CD4-positive, alpha-beta T cell treated with Interleukin-21 for 1 hour (primary cell): ENCODE measurements around the gene MTIF2.
"Not testable (repeated sequence)": the region's sequence is repeated elsewhere in the genome, so short reads cannot be mapped to it uniquely, and the experiment has no call there.

ENCODE experiments used
- DNase-seq: peaks from one replicate; pipeline ENCODE4 v3.0.0-alpha.2; 2020

MTIF2 gene, protein sequence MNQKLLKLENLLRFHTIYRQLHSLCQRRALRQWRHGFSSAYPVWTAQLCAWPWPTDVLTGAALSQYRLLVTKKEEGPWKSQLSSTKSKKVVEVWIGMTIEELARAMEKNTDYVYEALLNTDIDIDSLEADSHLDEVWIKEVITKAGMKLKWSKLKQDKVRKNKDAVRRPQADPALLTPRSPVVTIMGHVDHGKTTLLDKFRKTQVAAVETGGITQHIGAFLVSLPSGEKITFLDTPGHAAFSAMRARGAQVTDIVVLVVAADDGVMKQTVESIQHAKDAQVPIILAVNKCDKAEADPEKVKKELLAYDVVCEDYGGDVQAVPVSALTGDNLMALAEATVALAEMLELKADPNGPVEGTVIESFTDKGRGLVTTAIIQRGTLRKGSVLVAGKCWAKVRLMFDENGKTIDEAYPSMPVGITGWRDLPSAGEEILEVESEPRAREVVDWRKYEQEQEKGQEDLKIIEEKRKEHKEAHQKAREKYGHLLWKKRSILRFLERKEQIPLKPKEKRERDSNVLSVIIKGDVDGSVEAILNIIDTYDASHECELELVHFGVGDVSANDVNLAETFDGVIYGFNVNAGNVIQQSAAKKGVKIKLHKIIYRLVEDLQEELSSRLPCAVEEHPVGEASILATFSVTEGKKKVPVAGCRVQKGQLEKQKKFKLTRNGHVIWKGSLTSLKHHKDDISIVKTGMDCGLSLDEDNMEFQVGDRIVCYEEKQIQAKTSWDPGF

DNA sequence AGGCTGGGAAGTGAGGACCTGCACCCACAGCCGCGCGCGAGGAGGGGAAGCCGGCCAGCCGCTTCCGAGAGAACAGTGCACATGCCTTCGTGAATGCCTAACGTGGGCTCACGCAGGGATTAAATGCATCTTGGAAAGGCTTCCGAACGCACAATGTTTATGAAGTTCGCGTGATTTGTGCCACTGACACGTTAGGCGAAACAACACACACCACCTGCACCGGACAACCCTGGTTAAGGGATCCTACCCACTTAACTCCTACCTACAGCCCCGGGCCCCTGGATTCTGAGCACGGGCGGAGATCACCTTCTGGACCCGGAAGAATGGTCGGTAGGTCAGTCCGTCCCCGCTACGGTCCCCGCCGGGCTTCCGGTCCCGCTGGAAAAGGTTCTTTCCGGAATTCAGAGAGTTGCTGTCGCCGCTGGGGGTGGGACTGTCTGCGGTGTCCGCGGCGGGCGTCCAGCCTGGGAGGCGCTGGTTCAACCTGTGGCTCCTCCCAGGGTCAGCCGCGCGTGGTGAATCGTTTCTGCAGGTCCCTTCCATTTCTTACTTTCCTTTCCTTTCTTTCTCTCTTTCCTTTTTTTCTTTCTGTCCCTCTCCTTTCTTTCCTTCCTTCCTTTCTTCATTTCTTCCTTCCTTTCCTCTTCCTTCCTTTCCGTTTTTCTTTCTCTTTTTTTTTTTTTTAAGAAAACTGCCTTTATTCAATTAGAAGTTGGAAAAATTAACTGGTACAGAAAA lies at the start of gene MTIF2:
MTIF2 (minus strand) TSS at position 325 of the 738 bp plus-strand sequence. CDS start 5,373 bp downstream, outside the sequence.
- peak; percentile 92 for DNase-seq

DNA sequence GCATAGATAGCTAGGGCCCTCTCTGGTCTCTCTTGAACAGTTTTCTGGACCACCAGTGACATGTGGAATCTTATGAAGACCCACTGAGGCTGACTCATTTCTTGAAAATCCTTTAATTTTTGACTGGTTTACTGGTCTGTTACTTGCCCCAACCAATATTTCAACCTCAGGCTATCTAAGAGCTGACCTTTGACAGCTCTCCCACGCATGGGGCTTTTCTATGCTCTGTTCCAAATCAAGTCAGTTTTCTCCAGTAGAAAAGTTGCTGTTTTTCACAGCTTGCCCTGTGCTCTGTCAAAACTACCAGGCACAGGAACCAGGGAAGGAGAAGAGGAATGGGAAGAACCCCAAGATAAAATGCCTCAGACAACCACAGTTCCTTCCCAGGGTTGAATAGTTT lies 46.0 kb upstream of the MTIF2 start:
- DNase-seq = no peak

DNA sequence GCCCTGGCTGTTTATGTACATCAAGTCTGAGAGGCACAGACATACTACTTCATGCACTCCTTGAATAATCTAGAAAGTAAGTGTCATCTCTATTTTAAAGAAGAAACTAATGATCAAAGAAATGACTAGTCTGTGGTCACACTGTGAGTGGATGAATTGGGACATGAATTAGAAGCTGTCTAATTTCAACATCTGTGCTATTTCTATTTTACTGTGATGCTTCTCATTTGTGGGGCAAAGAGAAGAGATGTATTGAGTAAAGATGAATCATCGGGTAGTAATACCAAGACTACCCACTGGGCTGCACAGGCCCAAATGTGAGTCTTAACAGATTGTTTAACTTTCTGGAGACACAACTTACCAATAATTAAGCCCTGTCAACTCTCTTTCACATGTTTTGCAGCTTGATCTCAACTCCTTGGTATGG lies 42.4 kb upstream of the MTIF2 start:
- DNase-seq = no peak

DNA sequence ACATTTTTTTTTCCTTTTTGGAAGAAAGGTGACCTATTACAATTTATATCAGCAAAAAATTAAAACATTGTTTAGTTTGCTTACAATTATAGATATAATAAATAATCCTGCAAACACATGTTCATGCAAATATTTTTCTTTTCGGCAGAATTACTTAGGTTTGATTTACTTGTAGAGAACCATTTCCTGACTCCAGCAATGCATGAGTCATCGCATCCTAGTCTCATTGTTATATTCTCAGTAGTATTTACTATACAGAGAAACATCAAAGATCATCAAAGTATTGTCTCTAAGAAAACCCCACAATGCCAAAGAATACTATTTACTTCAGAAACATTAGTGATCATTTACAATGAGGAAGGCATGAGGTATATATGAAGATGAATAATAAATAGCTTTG lies 40.4 kb upstream of the MTIF2 start:
- no peak for DNase-seq

DNA sequence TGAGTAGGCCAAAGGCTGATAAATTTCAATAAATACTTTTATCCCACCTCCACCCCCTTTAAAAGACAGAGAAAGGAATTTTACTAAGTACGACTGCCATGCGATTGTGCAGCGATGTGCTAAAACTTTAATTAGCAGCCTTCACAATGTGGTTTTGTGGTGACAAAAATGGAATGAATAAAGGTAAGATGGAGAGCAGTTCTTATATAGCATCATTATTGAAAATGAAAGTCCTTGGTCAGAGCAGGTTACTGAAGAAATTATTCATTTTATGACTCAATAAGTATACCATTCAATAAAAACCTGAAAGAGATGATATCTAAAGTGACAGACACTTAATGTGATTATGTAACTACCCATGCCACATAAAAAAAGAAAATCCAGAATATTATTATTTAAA lies 33.2 kb upstream of the MTIF2 start:
- DNase-seq = peak; percentile 7

DNA sequence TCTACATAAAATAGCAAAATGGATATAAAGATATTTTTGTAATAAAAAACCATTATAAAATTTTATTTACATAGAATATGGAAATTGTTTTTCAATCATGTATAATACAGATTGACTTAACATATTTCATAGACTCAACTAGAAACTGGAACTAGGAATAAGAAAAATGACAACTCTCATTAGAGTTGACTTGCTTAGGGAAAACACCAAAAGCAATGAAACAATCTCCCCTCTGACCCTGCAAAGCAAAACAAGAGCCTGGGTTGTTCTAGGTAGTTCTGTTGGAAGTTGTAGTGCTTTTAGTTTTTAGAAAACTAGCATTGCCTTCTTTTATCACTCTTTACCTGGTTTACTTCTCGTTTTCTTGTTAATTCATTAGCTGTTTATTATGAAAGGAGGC lies 32.2 kb upstream of the MTIF2 start:
- DNase-seq = no peak

DNA sequence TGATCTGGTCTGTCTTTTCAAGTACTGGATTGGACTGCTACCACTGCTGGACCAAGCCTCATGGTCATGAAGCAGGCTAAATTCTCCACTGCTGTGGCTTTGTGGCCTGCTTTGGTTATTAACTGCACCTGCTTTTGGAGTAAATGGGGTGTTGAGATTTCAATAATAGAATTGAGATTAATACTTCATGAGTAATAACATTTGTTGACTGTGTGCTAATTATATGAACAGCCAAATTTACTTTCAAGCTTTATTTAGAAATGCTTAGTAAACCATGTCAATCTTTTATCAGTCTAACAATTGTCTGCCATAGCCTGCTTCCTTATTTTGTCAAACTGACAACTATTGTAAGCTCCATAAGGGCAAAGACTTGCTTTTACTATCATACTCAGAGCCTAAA lies 27.4 kb upstream of the MTIF2 start:
- no peak for DNase-seq

DNA sequence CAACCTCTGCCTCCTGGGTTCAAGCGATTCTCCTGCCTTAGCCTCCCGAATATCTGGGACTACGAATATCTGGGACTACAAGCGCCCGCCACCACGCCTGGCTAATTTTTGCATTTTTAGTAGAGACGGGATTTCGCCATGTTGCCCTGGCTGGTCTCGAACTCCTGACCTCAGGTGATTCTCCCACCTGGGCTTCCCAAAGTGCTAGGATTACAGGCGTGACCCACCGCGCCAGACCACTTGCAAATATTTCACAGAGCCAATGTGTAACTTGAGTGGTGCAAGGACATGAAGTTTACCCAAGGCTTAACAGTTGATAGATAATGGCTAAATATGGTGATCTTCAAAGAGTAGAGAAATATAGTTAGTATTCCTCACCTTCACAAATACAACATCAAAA lies 14.1 kb upstream of the MTIF2 start:
- no peak for DNase-seq

DNA sequence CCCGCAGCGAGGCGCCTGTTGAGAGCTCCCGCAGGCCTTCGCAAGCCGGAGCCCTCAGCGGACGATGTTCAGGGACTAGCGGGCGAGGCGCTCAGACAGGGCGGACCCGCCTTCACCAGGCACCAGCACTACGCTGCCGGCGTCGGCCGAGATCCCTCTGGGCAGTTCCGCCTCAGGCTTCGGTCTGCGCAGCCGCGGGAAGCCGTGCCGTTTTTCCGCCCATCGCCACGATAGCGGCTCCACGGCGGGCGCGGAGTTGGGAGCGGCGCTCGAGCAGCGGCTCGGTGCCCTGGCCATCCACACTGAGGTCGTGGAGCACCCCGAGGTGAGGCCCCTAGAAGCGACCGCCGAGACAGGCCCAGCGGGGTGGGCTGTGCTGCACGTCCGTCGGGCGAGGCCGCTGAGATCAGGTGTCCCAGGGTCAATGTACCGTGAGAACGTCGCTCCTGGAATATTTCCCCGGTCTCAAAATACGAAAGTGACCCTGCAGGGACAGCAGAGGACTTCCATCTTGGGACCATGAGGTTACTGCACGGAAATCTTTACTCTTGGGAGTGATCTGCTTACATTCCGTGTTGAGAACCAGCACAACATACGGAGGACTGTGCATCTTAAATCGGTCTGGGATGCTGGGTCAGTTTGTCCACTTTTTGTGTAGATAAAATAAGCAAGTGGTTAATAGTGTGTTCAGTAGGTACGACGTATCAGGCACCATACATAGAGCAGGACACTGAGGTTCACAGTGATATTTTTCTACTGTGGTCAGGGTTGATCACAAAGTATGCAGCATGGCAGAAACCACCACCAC lies 13.3 kb upstream of the MTIF2 start:
- peak; percentile 88 for DNase-seq

DNA sequence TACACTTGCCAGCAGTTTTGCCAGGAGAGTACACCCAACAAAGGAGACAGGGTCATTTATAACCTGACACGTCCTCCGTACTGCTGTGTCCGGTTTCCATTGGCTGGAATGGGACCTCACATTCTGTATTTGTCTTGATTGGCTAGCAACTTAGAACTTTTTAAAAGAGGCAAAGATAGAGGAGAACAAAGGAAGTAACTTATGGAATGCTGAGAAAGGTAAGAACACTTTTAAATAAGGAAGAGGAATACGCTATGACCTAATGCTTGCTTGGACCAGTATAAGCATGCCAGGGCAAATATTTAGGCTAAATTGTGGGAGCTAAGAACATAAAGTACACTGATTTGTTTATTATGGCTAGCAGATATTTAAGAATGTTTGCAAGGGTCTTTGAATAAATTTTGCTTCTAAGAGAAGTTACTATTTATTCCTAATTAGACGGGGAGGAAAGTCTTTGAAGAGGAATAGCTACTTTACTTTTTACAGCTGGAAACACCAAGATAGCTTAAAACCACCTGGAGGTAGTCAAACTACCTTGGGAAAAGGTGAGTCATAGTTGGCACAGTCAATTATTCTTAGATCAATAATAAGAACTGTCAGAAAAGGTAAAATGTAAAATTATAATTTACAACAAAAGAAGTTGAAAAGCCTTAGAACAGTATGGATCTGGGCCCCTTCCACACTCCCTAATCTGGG lies 12.0 kb upstream of the MTIF2 start:
- DNase-seq = not testable (repeated sequence)

DNA sequence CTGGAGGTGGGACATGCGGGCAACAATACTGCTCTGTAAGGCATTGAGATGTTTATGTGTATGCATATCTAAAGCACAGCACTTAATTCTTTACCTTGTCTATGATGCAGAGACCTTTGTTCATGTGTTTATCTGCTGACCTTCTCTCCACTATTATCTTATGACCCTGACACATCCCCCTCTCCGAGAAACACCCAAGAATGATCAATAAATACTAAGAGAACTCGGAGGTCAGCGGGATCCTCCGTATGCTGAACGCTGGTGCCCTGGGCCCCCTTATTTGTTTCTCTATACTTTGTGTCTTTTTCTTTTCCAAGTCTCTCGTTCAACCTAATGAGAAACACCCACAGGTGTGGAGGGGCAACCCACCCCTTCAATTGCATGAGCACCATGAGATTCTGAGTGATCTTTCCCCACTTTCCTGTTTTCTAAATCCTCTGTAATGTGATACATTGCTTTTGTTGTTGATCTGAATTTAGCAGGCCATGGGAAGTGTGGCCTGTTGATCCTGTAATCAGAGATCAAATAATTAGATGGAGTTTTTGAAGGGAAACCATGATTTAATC lies 10.9 kb upstream of the MTIF2 start:
- DNase-seq = not testable (repeated sequence)

DNA sequence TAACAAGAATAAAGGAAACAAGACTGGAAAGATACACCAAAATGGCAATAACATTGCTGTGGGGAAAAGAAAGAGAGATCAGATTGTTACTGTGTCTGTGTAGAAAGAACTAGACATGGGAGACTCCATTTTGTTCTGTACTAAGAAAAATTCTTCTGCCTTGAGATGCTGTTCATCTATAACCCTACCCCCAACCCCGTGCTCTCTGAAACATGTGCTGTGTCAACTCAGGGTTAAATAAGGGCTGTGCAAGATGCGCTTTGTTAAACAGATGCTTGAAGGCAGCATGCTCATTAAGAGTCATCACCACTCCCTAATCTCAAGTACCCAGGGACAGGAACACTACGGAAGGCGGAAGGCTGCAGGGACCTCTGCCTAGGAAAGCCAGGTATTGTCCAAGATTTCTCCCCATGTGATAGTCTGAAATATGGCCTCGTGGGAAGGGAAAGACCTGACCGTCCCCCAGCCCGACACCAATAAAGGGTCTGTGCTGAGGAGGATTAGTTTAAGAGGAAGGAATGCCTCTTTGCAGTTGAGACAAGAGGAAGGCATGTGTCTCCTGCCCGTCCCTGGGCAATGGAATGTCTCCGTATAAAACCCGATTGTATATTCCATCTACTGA lies 10.3 kb upstream of the MTIF2 start:
- not testable (repeated sequence) for DNase-seq

DNA sequence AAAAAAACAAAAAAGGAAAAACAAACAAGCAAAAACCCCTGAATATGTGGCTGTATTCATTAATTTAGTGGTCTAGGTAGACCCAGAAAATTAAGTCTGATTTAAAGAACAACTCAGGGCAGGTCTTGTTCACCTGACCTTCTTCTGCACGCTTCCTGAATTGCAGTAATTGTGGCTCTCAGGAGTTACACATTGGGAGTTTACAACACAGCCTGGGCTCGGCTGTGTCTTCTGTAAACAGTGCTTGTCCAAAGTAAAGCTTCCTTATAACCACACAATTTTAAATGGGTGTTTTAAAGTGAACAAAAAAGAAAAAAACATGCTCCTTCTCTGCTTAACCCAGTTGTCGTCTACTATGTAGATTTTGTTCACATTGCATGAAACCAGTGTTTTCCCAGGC lies 8.3 kb upstream of the MTIF2 start:
- no peak for DNase-seq

DNA sequence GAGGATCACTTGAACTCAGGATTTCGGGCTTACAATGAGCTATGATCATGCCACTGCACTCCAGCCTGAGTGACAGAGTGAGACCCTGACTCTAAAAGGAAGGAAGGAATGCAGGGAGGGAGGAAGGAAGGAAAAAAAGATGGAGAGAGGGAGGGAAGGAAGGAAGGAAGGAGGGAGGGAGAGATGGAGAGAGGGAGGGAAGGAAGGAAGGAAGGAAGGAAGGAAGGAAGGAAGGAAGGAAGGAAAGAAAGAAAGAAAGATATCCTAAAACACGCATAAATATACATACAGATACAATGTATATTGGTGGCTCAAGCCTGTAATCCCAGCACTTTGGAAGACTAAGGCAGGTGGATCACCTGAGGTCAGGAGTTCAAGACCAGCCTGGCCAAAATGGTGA lies 5.3 kb upstream of the MTIF2 start:
- not testable (repeated sequence) for DNase-seq

DNA sequence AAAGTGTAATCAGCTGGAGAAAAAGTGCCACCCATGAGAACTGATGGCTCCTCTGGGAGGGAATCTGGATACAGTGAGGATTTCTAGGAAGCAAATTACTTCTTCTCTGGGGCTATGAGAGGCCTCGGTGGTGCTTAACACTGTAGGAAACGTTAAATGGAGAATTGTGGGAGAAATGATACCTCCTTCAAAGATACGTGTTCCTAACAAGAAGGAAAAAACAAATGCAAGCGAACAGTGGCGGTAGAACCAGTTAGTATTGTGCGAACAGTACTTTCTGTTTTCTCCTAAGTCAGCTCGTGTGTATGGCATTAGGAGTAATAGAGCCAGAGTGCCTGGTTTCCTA lies 587 bp upstream of the MTIF2 start:
- peak; percentile 10 for DNase-seq

DNA sequence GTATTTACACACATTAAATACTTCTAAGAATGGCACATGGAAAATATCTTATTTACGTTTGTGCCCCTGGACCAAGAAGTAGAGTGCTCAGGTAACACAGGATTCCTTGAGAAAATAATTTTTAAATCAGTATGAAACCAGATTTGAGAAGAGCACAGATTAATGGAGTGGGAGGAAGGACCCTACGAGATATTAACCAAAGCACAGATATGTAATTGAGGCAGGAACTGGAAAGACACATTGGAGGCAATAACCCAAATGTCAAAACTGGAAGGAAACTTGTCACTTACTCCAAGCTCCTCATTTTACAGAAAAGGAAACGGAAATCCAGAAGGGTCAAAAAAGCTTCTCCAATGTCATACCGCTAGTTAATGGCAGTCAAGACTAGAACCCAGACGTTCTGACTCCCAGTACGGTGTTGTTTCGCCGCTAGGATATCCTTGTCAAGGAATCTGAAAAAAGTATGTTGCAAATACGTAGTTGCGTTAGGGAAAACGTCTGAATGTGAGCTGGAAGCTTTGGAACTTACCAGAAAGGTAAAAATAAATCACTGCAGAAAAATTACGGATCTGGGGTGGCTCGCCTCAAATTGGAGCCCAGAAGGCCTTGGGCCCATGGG lies 634 bp downstream of the MTIF2 start:
- no peak for DNase-seq

DNA sequence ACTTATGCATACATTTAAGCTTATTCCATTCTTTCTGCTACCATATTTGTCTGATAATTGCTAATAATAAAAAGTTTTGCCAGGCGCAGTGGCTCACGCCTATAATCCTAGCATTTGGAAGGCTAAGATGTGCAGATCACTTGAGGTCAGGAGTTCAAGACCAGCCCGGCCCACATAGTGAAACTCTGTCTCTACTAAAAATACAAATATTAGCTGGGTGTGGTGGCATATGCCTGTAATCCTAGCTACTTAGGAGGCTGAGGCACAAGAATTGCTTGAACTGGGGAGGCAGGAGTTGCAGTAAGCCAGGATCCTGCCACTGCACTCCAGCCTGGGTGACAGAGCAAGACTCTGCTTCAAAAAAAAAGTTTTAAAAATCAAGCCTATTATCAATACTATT lies 9.4 kb downstream of the MTIF2 start:
- not testable (repeated sequence) for DNase-seq

DNA sequence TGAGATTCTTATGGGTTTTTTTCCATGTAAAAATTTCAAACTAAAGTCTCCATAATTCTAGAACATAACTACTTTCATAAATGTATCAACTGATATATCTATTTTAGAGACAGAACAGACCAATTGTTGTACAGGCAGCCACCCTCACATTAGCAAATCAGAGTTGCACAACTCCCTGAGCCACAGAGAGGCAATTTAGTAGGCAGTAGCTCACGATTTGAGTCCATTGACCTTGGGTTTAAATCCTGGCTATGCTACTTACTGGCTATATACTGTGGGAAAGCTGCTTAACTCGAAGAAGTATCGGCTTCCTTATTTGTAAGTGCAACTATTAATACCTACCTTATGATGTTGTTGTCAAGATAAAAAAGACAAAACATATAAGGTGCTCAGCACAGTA lies 16.2 kb downstream of the MTIF2 start:
- no peak for DNase-seq

DNA sequence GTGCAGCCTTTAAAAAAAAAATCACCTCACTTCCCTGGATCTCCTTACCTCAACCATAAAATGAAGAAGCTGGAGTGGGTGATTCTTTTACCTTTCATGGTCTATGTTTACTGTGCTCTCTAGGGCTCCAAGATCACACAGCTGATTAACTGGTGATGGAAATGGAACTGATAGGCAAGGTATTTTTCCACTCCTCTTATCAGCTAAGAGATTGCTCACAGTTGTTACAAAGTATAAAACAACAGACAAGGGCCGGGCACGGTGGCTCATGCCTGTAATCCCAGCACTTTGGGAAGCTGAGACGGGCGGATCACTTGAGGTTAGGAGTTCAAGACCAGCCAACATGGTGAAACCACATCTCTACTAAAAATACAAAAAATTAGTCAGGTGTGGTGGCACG lies 22.0 kb downstream of the MTIF2 start:
- no peak for DNase-seq

DNA sequence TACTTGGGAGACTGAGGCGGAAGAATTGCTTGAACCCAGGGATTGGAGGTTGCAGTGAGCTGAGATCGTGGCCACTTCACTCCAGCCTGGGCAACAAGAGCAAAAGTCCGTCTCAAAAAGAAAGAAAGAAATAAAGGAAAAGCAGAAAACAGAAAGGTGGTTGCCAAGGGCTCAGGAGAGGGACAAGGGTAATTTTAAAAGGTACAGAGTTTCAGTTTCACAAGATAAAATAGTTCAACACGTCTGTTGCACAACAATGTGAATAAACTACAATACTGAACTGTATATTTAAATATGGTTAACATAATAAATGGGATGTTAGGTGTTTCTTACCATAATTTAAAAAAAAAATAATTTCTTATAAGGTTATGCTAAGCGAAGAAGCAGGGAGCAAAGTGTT lies 23.6 kb downstream of the MTIF2 start:
- DNase-seq = no peak

DNA sequence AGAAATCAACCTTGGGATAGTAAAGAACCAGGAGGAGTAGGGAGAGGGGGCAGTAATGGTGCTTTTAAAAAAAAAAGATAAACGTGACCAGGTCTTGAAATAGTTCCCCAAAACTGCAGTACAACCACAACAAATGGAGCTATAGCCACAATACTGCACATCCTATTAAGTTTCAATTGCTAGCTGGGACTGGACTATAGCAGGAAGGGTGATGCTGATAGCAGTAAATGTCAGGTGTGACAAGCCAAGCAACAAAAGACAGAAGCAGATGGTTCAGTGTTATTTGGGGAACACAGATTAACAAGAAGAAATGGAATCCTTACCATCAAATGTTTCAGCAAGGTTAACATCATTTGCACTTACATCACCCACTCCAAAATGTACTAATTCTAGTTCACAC lies 26.4 kb downstream of the MTIF2 start:
- no peak for DNase-seq
